Fibroblast of peridontal ligament (primary cell): ENCODE results near the gene CT45A6.
"Not testable (repeated sequence)": the region's sequence is repeated elsewhere in the genome, so short reads cannot be mapped to it uniquely, and the experiment has no call there.

Source experiments
- DNase-seq: peaks from one replicate; pipeline ENCODE4 v3.0.0-alpha.2; 2010; ENCODE audit errors: extremely low read depth

The CT45A6 gene

GRCh38 chrX:135802687-135803086 is at the start of gene CT45A6:
CT45A6 (minus strand) TSS chrX:135802787; CDS start chrX:135798993, 3,794 bp downstream.
- DNase-seq, result not testable (repeated sequence)

- not testable (repeated sequence) for DNase-seq
Measured at GRCh38 chrX:135837180-135837579, 34.6 kb upstream of the CT45A6 start, which contains the start of gene CT45A7. CT45A7 (minus strand) TSS chrX:135837280; CDS start chrX:135833533, 3,747 bp downstream.

GRCh38 chrX:135819912-135820311 is 17.3 kb upstream of the CT45A6 start, which contains the start of gene CT45A2:
CT45A2 (minus strand) TSS chrX:135820012; CDS start chrX:135816265, 3,747 bp downstream.
- not testable (repeated sequence) for DNase-seq

- DNase-seq, result not testable (repeated sequence)
Measured at GRCh38 chrX:135785403-135785802, 17.2 kb downstream of the CT45A6 start, which contains the start of gene CT45A5. CT45A5 (minus strand) TSS chrX:135785503; CDS start chrX:135781729, 3,774 bp downstream.

GRCh38 chrX:135768091-135768490 is 34.5 kb downstream of the CT45A6 start, which contains the start of gene CT45A3:
CT45A3 (minus strand) TSS chrX:135768191; CDS start chrX:135764444, 3,747 bp downstream.
- not testable (repeated sequence) for DNase-seq

- not testable (repeated sequence) for DNase-seq
Measured at GRCh38 chrX:135744739-135745138, 57.8 kb downstream of the CT45A6 start.
